GM21447 (cell line): ENCODE results near the gene MAP7D3.
"Not testable (repeated sequence)": the region's sequence is repeated elsewhere in the genome, so short reads cannot be mapped to it uniquely, and the experiment has no call there.

Experiments
- ATAC-seq: cut with Tn5 transposase; IDR thresholded peaks from one replicate; pipeline ENCODE4 v1.9.1; 2021; ENCODE audit not compliant: unreplicated experiment

The MAP7D3 gene

GRCh38 chrX:136183917-136184316, 67.3 kb downstream of the MAP7D3 start:
- ATAC-seq: no peak

GRCh38 chrX:136183172-136183571, 68.0 kb downstream of the MAP7D3 start:
- ATAC-seq: no peak

GRCh38 chrX:136182414-136182813, 68.8 kb downstream of the MAP7D3 start:
- no peak for ATAC-seq

GRCh38 chrX:136179133-136179532, 72.1 kb downstream of the MAP7D3 start:
- ATAC-seq: no peak

- no peak for ATAC-seq
These were observed 74.8 kb downstream of the MAP7D3 start for GRCh38 chrX:136176399-136176825.

GRCh38 chrX:136171420-136171819, 79.8 kb downstream of the MAP7D3 start:
- ATAC-seq: no peak

- ATAC-seq: no peak
These were observed 80.9 kb downstream of the MAP7D3 start for GRCh38 chrX:136170139-136170800.

- no peak for ATAC-seq
These were observed 82.1 kb downstream of the MAP7D3 start for GRCh38 chrX:136168929-136169735.

- ATAC-seq: not testable (repeated sequence)
These were observed 83.2 kb downstream of the MAP7D3 start for GRCh38 chrX:136167989-136168388.

- ATAC-seq: no peak
These were observed 84.9 kb downstream of the MAP7D3 start for GRCh38 chrX:136166221-136166855.

- ATAC-seq: no peak
These were observed 85.8 kb downstream of the MAP7D3 start for GRCh38 chrX:136165406-136165805.

- ATAC-seq: no peak
These were observed 87.5 kb downstream of the MAP7D3 start for GRCh38 chrX:136163689-136164088.
